ENCODE data around the gene PLK5.

GRCh38 chr19:1567116-1567847, 43.4 kb downstream of the PLK5 start:
- no peak for TF ChIP-seq CTCF (IDR thresholded peaks at IDR 0.05; ENCODE audit: insufficient read depth, low read length)
- TF ChIP-seq SPI1 (IDR thresholded peaks at IDR 0.05; ENCODE audit: borderline replicate concordance, low read depth) = no peak
- no peak for TF ChIP-seq POLR2AphosphoS5 (IDR thresholded peaks at IDR 0.05; ENCODE audit: low read depth)
- no peak for TF ChIP-seq REST (IDR thresholded peaks at IDR 0.05; ENCODE audit: insufficient replicate concordance, low read depth)
- TF ChIP-seq GABPA (IDR thresholded peaks at IDR 0.05; ENCODE audit: low read depth) = no peak

Data from HL-60 (cell line).